Keratinocyte (primary cell): Measurements from ENCODE around the gene TBC1D7. TPM values are rescaled to one million over a fixed set of nuclear protein-coding genes. Genes with fewer than 3 reads are reported as not detected.
A peak's percentile ranks its signal among the peaks of the same experiment; 100 is the strongest.

Source experiments
- DNase-seq: peaks from one replicate; pipeline ENCODE4 v3.0.0-alpha.2; 2011; ENCODE audit warnings: low read depth, missing footprints, low spot score
- FAIRE-seq: peaks from 2 replicates; lab custom pipeline; 2011; peaks lifted over from hg19 to GRCh38; lab: Jason Lieb, UNC
- H2AFZ ChIP-seq: 2 replicates; pipeline ENCODE4 v1.6.0; 2012; ENCODE audit warnings: low read length, control low read depth, inconsistent platforms; ENCODE audit not compliant: control insufficient read depth
- H3K27ac ChIP-seq: 2 replicates; pipeline ENCODE4 v1.5.1; 2011; ENCODE audit warnings: low read length; ENCODE audit not compliant: control insufficient read depth, insufficient read depth
- H3K27me3 ChIP-seq: 3 replicates; pipeline ENCODE4 v1.6.0; 2011; ENCODE audit warnings: low read length; ENCODE audit not compliant: control insufficient read depth, insufficient read depth; ENCODE audit errors: extremely low read depth
- H3K36me3 ChIP-seq, 2 experiments: 2 replicates in 1 of 2; 3 replicates in 1 of 2; pipeline ENCODE4 v1.5.1; 2011; ENCODE audit warnings: low read length in 2 of 2, mild to moderate bottlenecking in 1 of 2; ENCODE audit not compliant: control insufficient read depth in 2 of 2, insufficient read depth in 2 of 2; ENCODE audit errors: extremely low read depth in 1 of 2
- H3K4me1 ChIP-seq: 3 replicates; pipeline ENCODE4 v1.5.1; 2011; ENCODE audit warnings: low read length; ENCODE audit not compliant: control insufficient read depth, insufficient read depth; ENCODE audit errors: extremely low read depth
- H3K4me2 ChIP-seq: 3 replicates; pipeline ENCODE4 v1.6.0; 2011; ENCODE audit warnings: low read depth, low read length; ENCODE audit not compliant: control insufficient read depth, insufficient read depth; ENCODE audit errors: extremely low read depth
- H3K4me3 ChIP-seq, 3 experiments: fragments of 200-600 bp in 1 of 3; sonication (generic) in 1 of 3; 2 replicates in 2 of 3; 3 replicates in 1 of 3; pipeline ENCODE4 v1.5.1; 2011 to 2016; ENCODE audit warnings: low read length in 3 of 3, mild to moderate bottlenecking in 3 of 3, control low read depth in 2 of 3, inconsistent platforms in 1 of 3, low read depth in 1 of 3, mixed read lengths in 1 of 3, mixed run types in 1 of 3, moderate library complexity in 1 of 3; ENCODE audit not compliant: control insufficient read depth in 2 of 3, insufficient read depth in 2 of 3; ENCODE audit errors: extremely low read depth in 1 of 3
- H3K79me2 ChIP-seq: 2 replicates; pipeline ENCODE4 v1.6.0; 2012; ENCODE audit warnings: low read length; ENCODE audit not compliant: control insufficient read depth, insufficient read depth
- H3K9ac ChIP-seq: 3 replicates; pipeline ENCODE4 v1.6.0; 2011; ENCODE audit warnings: low read length; ENCODE audit not compliant: control insufficient read depth, insufficient read depth; ENCODE audit errors: extremely low read depth
- H3K9me1 ChIP-seq: 3 replicates; pipeline ENCODE4 v1.6.0; 2011; ENCODE audit warnings: low read length; ENCODE audit not compliant: control insufficient read depth, insufficient read depth; ENCODE audit errors: extremely low read depth
- H3K9me3 ChIP-seq: 2 replicates; pipeline ENCODE4 v1.5.1; 2012; ENCODE audit warnings: low read depth, low read length; ENCODE audit not compliant: control insufficient read depth
- H4K20me1 ChIP-seq: 3 replicates; pipeline ENCODE4 v1.6.0; 2011; ENCODE audit warnings: low read length; ENCODE audit not compliant: control insufficient read depth, insufficient read depth; ENCODE audit errors: extremely low read depth
- CTCF ChIP-seq, 3 experiments: IDR thresholded peaks in 1 of 3; conservative IDR thresholded peaks in 1 of 3; optimal IDR thresholded peaks in 1 of 3; 2 replicates in 2 of 3; 3 replicates in 1 of 3; pipeline versions ENCODE3 to v1.5.1; 2011; ENCODE audit warnings: low read length in 3 of 3, mild to moderate bottlenecking in 3 of 3, moderate library complexity in 2 of 3, control low read depth in 1 of 3, inconsistent platforms in 1 of 3; ENCODE audit not compliant: insufficient read depth in 2 of 3; ENCODE audit errors: extremely low read depth in 1 of 3
- EZH2 ChIP-seq: IDR thresholded peaks from one replicate; pipeline ENCODE4 v1.6.1; 2012; ENCODE audit warnings: inconsistent platforms, mild to moderate bottlenecking, low read length, moderate library complexity
- dilution Hi-C: fragments of 300-500 bp; cut with MboI; formaldehyde crosslinking; loops from one replicate; pipeline ENCODE4 v1.7.0; 2020; ENCODE audit warnings: low sequenced_read_pairs; ENCODE audit not compliant: extremely low pct_ligation_motif_present
- polyA plus RNA-seq, 5 experiments: library from polyadenylated mRNA; depleted of rRNA in 3 of 5; stranded (reverse) in 3 of 5; stranded (forward) in 1 of 5; unstranded in 1 of 5; fragments of >200 nt; gene quantifications; 1 replicate in 1 of 5; 2 replicates in 3 of 5; 3 replicates in 1 of 5; pipeline versions ENCODE4 v1.2.1 to v1.2.3, GENCODE V29; 2011 to 2012; ENCODE audit warnings: missing spikeins in 2 of 5, low read depth in 1 of 5, low replicate concordance in 1 of 5

The TBC1D7 gene
- polyA plus RNA-seq, 1 donor (not counting 4 experiments of a cell fraction or from before 2014, with no cell fraction given) = 30.4 TPM

- Histone ChIP-seq H3K9ac (no peak overlapping the region), H3K27ac (no peak overlapping the region), H3K36me3 (no peaks in the 10 kb centered on the region), H3K4me2 (peak overlapping the region; percentile 29), H4K20me1 (no peaks in the 10 kb centered on the region), H3K27me3 (no peaks in the 10 kb centered on the region), H2AFZ (peak overlapping the region; percentile 55), H3K9me3 (no peaks in the 10 kb centered on the region), H3K4me1 (peaks cover 43% of the 10 kb centered on the region), H3K4me3 (no peak overlapping the region), H3K9me1 (no peaks in the 10 kb centered on the region), H3K79me2 (no peaks in the 10 kb centered on the region)
- FAIRE-seq (no peak), DNase-seq (no peak)
- dilution Hi-C loops = no loop called here
- no peak for TF ChIP-seq EZH2
- TF ChIP-seq CTCF (optimal IDR thresholded peaks at IDR 0.05 in 1 of 3, IDR thresholded peaks at IDR 0.05 in 1 of 3, conservative IDR thresholded peaks at IDR 0.05 in 1 of 3; ENCODE audit: extremely low read depth in 1 of 3, insufficient read depth in 2 of 3, low read length in 3 of 3) = no peak
These were observed 22.9 kb upstream of the TBC1D7 start for GRCh38 chr6:13351271-13351670.

- no peak overlapping the region for H3K27ac ChIP-seq
- TF ChIP-seq CTCF (optimal IDR thresholded peaks at IDR 0.05 in 1 of 3, IDR thresholded peaks at IDR 0.05 in 1 of 3, conservative IDR thresholded peaks at IDR 0.05 in 1 of 3; ENCODE audit: extremely low read depth in 1 of 3, insufficient read depth in 2 of 3, low read length in 3 of 3) (no peak), EZH2 (no peak)
- no peaks in the 10 kb centered on the region for H3K9me3 ChIP-seq
- no peaks in the 10 kb centered on the region for H3K27me3 ChIP-seq
- H3K9me1 ChIP-seq = no peaks in the 10 kb centered on the region
- no peak overlapping the region for H3K9ac ChIP-seq
- H3K36me3 ChIP-seq = no peaks in the 10 kb centered on the region
- no peak overlapping the region for H3K4me2 ChIP-seq
- peaks cover 32% of the 10 kb centered on the region for H3K4me1 ChIP-seq
- no peak overlapping the region for H3K4me3 ChIP-seq
- no peak for DNase-seq
- dilution Hi-C loops = no loop called here
- H3K79me2 ChIP-seq = no peaks in the 10 kb centered on the region
- H2AFZ ChIP-seq = no peak overlapping the region
- peak; percentile 20 for FAIRE-seq
- H4K20me1 ChIP-seq = no peaks in the 10 kb centered on the region
These were observed 21.6 kb upstream of the TBC1D7 start for GRCh38 chr6:13349811-13350506.
